Measurements from ENCODE around the gene MBNL1.

Gene MBNL1

GRCh38 chr3:152457500-152458375 lies 189.0 kb downstream of the MBNL1 start:
- no peak for DNase-seq

DNA sequence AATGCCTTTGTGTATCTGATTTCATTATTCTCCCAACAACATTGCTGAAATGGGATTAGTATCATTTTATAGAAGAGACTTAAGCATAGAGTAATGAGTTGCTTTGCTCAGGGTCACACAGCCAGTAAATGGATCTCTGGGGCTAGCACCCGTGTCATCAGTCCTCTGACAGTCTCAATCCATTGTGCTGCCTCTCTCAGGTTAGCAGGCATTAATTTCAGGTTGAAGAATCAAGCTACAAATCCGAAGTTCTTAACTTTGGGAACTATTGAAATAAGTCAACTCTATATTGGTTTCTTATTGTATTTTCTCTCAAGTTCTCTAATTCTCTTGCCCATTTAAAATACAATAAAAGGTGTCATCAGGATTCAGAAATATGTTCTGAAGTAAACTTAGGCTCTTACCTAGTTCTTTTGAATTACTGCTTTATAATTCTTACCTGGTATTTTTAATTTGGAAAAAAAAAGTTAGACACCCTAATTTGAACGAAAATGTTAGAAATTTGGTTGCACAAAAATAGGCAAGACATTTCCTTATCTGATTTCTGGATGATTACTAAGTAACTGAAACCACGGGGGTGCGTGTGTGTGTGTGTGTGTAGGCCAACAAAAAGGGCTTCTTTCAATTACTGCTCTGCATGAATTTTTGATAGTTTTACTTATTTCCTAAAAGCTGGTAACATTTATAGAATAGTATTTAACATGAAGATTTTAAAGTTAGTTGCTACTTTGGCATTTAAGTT lies 189.8 kb downstream of the MBNL1 start:
- DNase-seq = no peak

DNA sequence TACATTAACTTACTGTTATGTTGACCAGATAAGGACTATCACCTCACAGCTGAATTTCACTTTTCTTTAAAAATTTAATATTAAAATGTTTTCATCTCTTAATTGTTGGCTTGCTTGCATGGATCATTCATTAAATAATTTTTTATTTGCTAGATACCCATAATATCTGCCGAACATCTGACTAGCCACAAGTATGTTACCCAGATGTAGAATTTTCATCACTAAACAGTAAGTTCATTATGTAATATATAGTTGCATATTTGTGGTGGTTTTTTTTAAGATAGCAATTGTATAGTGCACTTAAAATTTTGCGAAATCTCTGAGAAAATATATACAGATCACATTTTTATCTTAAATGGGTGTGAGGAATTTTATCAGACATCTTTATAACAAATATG lies 190.4 kb downstream of the MBNL1 start:
- DNase-seq = no peak

DNA sequence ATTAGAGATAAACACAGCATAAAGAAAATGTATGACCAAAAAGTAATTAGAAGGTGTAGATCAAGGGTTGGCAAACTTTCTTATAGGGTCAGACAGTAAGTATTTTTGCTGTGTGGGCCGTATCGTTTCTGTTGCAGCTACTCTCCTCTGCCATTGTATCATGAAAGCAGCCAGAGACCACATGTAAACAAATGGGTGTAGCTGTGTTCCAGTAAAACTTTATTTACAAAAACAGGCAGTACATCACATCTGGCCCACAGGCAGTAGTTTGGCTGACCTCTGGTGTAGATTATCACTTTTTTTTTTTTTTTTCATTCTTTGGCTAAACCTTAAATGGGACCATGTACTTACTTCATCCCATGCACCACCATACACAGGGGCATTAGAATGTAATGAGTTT lies 190.8 kb downstream of the MBNL1 start:
- DNase-seq = no peak

DNA sequence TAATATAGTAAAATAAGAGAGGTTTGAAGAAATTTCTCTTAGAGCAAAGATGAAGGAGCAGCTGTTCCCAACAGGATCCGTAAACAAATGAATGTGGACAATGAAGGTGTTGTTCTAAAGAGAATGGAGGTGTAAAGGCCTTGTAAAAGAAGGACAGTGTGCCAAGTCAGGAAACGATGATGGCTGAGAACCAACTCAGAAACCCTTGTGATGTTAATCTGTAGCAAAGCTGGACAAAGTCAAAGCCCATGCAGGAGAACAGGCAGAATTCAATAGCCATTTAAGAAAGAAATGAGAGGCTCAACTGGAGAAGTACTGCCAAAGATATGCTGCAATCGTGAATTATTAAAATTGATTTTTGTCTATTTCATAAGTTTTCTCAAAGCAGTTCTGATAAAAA lies 192.2 kb downstream of the MBNL1 start:
- DNase-seq = no peak

DNA sequence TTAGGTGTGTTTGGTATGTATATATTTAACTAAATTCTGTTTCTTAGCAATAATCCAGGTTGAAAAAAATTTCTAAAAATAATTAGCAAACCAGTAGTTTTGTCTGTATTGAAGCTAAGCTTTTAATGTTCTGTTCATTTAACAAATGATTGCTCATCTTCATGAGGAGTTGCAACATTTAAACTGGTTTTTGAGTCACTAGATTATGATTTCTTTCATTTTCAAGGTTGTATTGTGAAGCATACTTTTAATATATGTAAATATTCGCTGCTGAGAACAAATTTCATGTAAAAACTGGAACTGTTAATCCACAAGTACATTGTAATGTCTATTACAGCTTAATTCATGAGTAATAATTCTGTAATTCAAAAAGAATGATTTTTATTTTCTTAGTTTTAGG lies 192.7 kb downstream of the MBNL1 start:
- DNase-seq = no peak

DNA sequence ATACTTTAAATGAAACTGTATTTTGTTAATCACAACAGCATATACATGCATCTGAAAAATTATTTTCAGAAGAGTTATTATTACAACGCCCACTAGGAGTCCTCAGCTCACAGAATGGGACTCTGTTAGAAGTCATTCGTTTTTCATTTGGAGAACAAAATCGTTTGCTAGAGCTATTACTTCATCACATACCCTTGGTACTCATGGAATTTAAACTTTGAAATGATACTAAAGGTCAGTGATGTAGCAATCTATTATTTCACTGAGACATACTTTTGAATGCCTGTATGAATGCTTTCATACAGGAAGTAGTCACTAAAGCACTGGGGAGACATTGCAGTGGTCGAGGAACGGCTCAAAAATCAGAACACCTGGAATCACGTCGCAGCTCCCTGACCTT lies 198.1 kb downstream of the MBNL1 start:
- DNase-seq = peak; percentile 76 to 88

DNA sequence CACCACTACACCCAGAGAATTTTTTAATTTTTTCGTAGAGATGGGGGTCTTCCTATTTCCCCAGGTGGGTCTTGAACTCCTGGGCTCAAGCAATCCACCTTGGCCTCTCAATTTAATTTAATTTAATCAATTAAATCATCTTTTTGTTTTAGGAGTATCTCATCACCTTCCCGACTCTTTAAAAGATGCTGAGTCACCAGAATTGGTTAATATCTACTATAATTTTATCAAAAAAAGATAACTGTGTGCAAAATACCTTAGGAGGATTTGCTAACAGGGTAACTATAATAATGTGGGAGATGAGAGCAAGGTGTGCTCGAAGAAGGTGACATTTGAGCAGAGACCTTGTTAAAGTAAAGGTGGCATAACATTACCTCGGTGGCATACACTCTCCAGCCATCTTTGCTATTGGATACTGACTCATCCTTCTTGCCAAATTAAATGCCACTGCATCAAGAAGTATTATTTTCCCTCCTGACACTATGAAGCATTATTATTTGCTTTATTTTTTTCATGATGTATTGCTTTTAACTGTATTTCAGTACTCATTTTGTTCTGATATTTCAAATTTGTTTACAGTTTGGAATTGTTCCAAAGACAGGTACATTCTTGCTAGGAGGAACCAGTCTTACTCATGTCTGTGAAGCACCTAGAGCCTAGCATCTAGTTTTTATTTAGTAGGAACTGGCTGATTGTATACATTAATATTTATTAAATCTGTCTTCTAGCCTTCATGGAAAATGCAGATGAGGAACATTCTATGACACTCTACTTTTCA lies 200.7 kb downstream of the MBNL1 start:
- DNase-seq = no peak

GRCh38 chr3:152470095-152470494 lies 201.4 kb downstream of the MBNL1 start:
- DNase-seq = no peak

DNA sequence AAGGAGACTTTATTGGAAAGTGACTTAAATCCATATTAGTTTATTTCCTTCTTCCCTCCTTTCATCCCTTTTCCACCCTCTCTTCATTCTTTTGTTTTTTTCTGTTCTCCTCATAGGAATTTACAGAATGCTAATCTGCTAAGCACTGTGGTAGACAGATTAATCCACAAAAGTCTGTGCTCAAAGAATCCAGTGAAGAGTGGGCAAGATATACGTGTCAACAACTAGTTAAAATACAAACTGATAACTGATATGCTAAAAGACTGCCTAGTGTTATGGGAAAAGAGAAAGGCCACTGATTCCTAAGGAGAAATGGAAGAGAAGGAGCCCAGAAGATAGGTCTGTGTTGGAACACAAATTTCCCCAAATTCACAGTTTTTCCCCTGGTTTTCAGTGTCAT lies 202.2 kb downstream of the MBNL1 start:
- DNase-seq = no peak

- peak; percentile 80 to 84 for DNase-seq
Measured at GRCh38 chr3:152471814-152472671, 203.3 kb downstream of the MBNL1 start.

GRCh38 chr3:152472672-152472954 lies 203.9 kb downstream of the MBNL1 start:
- no peak for DNase-seq

DNA sequence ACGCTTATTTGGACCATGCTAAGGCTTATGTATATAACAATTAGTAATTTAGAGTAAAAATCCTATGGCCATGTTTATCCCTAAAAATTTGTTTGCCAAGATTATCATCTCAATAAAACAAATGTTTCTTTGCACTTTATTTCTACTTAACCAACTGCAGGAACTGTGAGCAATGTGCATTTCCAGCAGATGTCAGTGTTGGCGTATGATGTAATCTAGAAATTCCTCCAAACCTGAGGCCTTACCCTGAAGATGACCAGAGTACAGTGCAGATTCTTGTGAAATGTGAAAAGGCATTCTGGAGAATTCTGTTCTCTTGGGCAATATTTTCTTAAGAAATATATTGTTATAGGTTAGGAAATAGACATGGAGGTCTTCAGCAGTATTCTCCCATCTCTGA lies 205.9 kb downstream of the MBNL1 start:
- DNase-seq = peak; percentile 69 to 72

DNA sequence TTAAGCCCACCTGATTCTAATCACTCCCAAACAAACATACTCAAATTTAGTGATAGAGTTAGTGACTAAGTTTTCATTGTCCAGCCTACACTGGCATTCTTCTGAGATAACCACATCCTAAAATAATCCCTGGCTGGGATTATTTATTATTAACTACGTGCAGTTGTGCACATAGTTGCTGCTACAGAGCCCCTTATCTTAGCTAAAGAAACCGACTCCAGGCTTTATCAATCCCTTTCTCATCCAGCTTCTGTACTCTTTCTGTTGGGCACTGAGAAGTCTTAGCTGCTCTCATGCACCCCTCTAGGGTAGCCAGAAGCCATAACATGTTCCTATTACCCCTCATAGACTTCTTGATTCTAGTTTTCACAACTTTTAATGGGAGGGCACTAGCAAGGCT lies 208.7 kb downstream of the MBNL1 start:
- DNase-seq = no peak

GRCh38 chr3:152480282-152480953 lies 211.7 kb downstream of the MBNL1 start:
- peak; percentile 11 to 15 for DNase-seq

GRCh38 chr3:152486364-152486763 lies 217.6 kb downstream of the MBNL1 start:
- DNase-seq = no peak

- no peak for DNase-seq
Measured at GRCh38 chr3:152488449-152488848, 219.7 kb downstream of the MBNL1 start.

DNA sequence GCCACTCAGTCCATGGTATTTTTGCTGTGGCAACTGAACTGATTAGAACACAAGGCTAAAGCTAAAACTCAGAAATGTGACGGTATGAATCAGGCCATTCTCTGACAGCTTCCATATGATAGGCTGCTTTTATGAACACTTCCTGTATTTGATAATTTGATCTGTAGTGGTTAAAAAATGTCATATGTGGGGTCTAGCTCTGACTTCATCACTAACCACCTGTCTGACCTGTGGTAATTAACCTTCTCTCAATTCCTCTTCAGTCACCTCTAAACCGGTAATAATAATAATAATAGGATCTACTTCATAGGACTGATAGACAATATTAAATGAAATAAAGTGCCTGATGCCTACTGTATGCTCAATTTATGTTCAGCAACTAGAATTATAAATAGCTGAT lies 223.2 kb downstream of the MBNL1 start:
- no peak for DNase-seq

- DNase-seq = no peak
Measured at GRCh38 chr3:152496286-152496685, 227.6 kb downstream of the MBNL1 start.

DNA sequence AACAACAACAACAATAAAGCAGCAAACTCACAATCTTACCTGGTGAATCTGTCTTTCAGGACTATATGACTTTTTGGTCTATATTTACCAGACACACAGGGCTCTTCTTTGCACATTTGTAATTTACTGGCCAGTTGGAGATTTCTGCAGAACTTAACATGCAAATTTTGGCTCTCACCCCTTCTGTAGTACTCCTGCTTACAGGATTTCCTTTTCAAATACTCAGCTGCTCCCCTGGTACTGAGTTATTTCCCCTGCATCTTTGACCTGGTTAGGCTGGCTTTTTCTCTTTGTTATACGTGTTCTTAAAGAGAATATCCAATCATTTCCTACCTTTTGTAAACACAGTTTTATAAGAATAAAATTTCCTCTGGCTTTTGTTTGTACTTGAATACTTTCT lies 228.0 kb downstream of the MBNL1 start:
- no peak for DNase-seq

- DNase-seq = no peak
Measured at GRCh38 chr3:152497457-152497856, 228.7 kb downstream of the MBNL1 start.

DNA sequence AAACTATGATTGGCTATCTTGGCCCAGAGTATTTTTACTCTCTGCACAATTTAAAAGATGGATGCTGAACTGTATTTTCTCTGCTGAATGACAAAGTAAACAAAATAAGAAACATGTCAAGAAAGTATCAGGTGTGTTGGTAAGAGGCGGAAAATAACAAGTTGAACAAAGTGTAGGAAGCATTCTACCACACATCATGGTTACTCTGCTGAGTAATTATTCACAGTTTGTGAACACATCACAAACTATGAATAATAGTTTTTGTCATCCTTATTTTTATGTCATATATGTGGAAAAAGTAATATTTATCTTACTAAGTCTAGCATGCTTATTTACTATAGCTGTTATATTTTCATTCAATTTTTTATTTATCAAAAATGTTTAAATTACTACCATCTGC lies 229.2 kb downstream of the MBNL1 start:
- DNase-seq = no peak
